Naive thymus-derived CD4-positive, alpha-beta T cell (primary cell): ENCODE data around the gene C3orf85. TPM values are rescaled to one million over a fixed set of nuclear protein-coding genes. Genes with fewer than 3 reads are reported as not detected.

Source experiments
- ATAC-seq: fragments of 150-1000 bp; cut with Tn5 transposase; 2 replicates; pipeline ENCODE4 v1.10.0; 2021; ENCODE audit warnings: mild to moderate bottlenecking, moderate library complexity
- CTCF ChIA-PET: fragments of 350-600 bp; sonication (Branson Sonifier 250); formaldehyde crosslinking; loops from one replicate; lab custom pipeline; 2021; ENCODE audit warnings: antibody characterized with exemption; lab: Charles Lee
- POLR2A ChIA-PET: fragments of 350-600 bp; sonication (Branson Sonifier 250); formaldehyde crosslinking; loops from one replicate; lab custom pipeline; 2021; ENCODE audit warnings: antibody characterized with exemption, inconsistent platforms; lab: Charles Lee
- DNase-seq, 9 donors: peaks; one replicate each; pipeline versions ENCODE4 v3.0.0 to v3.0.0-alpha.2; 2020 to 2022; ENCODE audit warnings: mixed read lengths in 1 of 9
- H3K27ac ChIP-seq: one replicate; pipeline ENCODE4 v1.7.0; 2013; ENCODE audit warnings: mild to moderate bottlenecking, low read depth, low read length, moderate library complexity
- H3K27me3 ChIP-seq, 2 donors: one replicate each; pipeline ENCODE4 v1.7.0; 2013; ENCODE audit warnings: low read length in 2 of 2, mild to moderate bottlenecking in 2 of 2, moderate library complexity in 2 of 2; ENCODE audit not compliant: control insufficient read depth in 2 of 2, insufficient read depth in 2 of 2
- H3K36me3 ChIP-seq, 3 experiments: 1 replicate in 2 of 3; 2 replicates in 1 of 3; pipeline ENCODE4 v1.7.0; 2013; ENCODE audit warnings: low read length in 3 of 3, mild to moderate bottlenecking in 3 of 3, moderate library complexity in 1 of 3; ENCODE audit not compliant: insufficient read depth in 3 of 3, control insufficient read depth in 2 of 3
- H3K4me1 ChIP-seq, 2 donors: one replicate each; pipeline ENCODE4 v1.7.0; 2013; ENCODE audit warnings: low read length in 2 of 2, mild to moderate bottlenecking in 2 of 2, moderate library complexity in 1 of 2; ENCODE audit not compliant: control insufficient read depth in 2 of 2, insufficient read depth in 2 of 2
- H3K4me3 ChIP-seq: 2 replicates; pipeline ENCODE4 v1.7.0; 2013; ENCODE audit warnings: mild to moderate bottlenecking, low read length
- H3K9me3 ChIP-seq, 3 experiments: 1 replicate in 2 of 3; 2 replicates in 1 of 3; pipeline ENCODE4 v1.7.0; 2013; ENCODE audit warnings: low read length in 3 of 3; ENCODE audit not compliant: control insufficient read depth in 2 of 3
- H3K27ac Mint-ChIP-seq, 9 donors: one replicate each; pipeline ENCODE4 v1.8.0; 2020 to 2022; ENCODE audit warnings: mixed read lengths in 9 of 9, mild to moderate bottlenecking in 8 of 9, moderate library complexity in 5 of 9, inconsistent platforms in 2 of 9
- H3K27me3 Mint-ChIP-seq, 5 donors: one replicate each; pipeline ENCODE4 v1.8.0; 2021 to 2022; ENCODE audit warnings: mixed read lengths in 5 of 5, mild to moderate bottlenecking in 1 of 5
- H3K36me3 Mint-ChIP-seq, 5 donors: one replicate each; pipeline ENCODE4 v1.8.0; 2020 to 2022; ENCODE audit warnings: mixed read lengths in 5 of 5, mild to moderate bottlenecking in 3 of 5, inconsistent platforms in 1 of 5
- H3K4me1 Mint-ChIP-seq, 7 donors: one replicate each; pipeline ENCODE4 v1.8.0; 2020 to 2022; ENCODE audit warnings: mixed read lengths in 7 of 7, mild to moderate bottlenecking in 3 of 7, inconsistent platforms in 1 of 7
- H3K4me3 Mint-ChIP-seq, 10 donors: one replicate each; pipeline ENCODE4 v1.8.0; 2020 to 2022; ENCODE audit warnings: mild to moderate bottlenecking in 10 of 10, mixed read lengths in 10 of 10, moderate library complexity in 6 of 10, inconsistent platforms in 2 of 10
- H3K9me3 Mint-ChIP-seq, 11 donors: one replicate each; pipeline ENCODE4 v1.8.0; 2020 to 2022; ENCODE audit warnings: mixed read lengths in 11 of 11, mild to moderate bottlenecking in 4 of 11, inconsistent platforms in 1 of 11, moderate library complexity in 1 of 11
- intact Hi-C, 2 donors: fragments of 100-400 bp; cut with micrococcal nuclease; formaldehyde crosslinking; loops; one replicate each; pipeline ENCODE4 v1.15.1; 2023
- polyA plus RNA-seq, 2 donors: library from polyadenylated mRNA; unstranded; fragments of 300-500 nt; fragmentation: Illumina TruSeq; gene quantifications; one replicate each; pipeline ENCODE4 v1.2.3, GENCODE V29; 2021
- total RNA-seq, 6 experiments: library from RNA in 5 of 6; stranded (reverse) in 5 of 6; gene quantifications; 1 replicate in 5 of 6; 2 replicates in 1 of 6; pipeline ENCODE4 v1.2.3 and lab custom pipeline; 2021 to 2026

C3orf85 gene
- total RNA-seq (not detected), polyA plus RNA-seq (not detected), total RNA-seq (lab: John Stamatoyannopoulos, UW) (not detected)

DNA sequence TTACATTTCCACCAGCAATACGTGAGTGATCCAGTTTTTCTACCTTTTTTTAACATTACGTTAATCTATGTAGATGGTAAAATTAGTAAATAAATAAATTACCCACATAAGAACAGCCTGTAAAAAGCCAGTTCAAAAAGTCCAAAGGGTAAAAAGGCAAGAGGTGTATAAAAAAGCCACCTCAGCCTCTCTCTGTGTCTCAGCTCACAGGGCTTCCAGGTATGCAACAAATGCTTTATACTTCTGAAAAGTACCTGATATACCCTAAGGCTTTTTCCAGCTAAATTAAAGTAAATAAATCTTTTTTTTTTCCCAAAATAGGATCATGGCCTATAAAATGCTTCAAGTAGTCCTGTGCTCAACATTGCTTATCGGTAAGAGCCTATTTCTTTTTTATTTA, at the start of gene C3orf85:
TSS of gene C3orf85 (plus strand) at position 197 of the 400 bp plus-strand sequence. CDS start at position 326, 129 bp downstream.
- no peaks in the 10 kb centered on the region for H3K9me3 ChIP-seq
- no peaks in the 10 kb centered on the region for H3K9me3 Mint-ChIP-seq
- H3K4me1 ChIP-seq, result no peaks in the 10 kb centered on the region
- H3K27me3 ChIP-seq, result no peaks in the 10 kb centered on the region
- no peaks in the 10 kb centered on the region for H3K36me3 Mint-ChIP-seq
- CTCF ChIA-PET, result no interaction called here
- H3K27ac ChIP-seq, result no peak within 1 kb of the TSS
- peaks cover 0 to 5% (median 0%) of the 10 kb centered on the region in 5 donors for H3K27me3 Mint-ChIP-seq
- no peak within 1 kb of the TSS for H3K4me3 Mint-ChIP-seq
- POLR2A ChIA-PET, result no interaction called here
- ATAC-seq, result no peak
- DNase-seq, result no peak
- intact Hi-C loops, result no loop called here
- H3K27ac Mint-ChIP-seq, result no peak within 1 kb of the TSS
- no peak within 1 kb of the TSS for H3K4me3 ChIP-seq
- H3K4me1 Mint-ChIP-seq, result peaks cover 0 to 2% (median 0%) of the 10 kb centered on the region in 7 donors
- no peaks in the 10 kb centered on the region for H3K36me3 ChIP-seq

- intact Hi-C loops, result no loop called here
- POLR2A ChIA-PET, result no interaction called here
- CTCF ChIA-PET, result no interaction called here
Measured at GRCh38 chr3:109089265-109089664, 47.3 kb upstream of the C3orf85 start.

GRCh38 chr3:109091846-109092245, 44.7 kb upstream of the C3orf85 start:
- H3K4me1 Mint-ChIP-seq, result no peaks in the 10 kb centered on the region
- H3K27me3 ChIP-seq, result no peaks in the 10 kb centered on the region
- no peaks in the 10 kb centered on the region for H3K4me1 ChIP-seq
- ATAC-seq, result no peak
- no peak overlapping the region for H3K4me3 Mint-ChIP-seq
- DNase-seq, result no peak
- no peak overlapping the region for H3K4me3 ChIP-seq
- H3K9me3 ChIP-seq, result no peaks in the 10 kb centered on the region
- no peaks in the 10 kb centered on the region for H3K9me3 Mint-ChIP-seq
- no peaks in the 10 kb centered on the region for H3K36me3 Mint-ChIP-seq
- intact Hi-C loops, result no loop called here
- no peak overlapping the region for H3K27ac ChIP-seq
- ChIA-PET CTCF (interaction anchor here (0.8 to 1.2 kb wide), 2 partner anchors 10 to 68 kb away, joined by 3 to 4 read pairs; no protein-coding TSS in a partner anchor), POLR2A (no interaction called here)
- H3K36me3 ChIP-seq, result no peaks in the 10 kb centered on the region
- no peak overlapping the region for H3K27ac Mint-ChIP-seq
- H3K27me3 Mint-ChIP-seq, result peaks cover 3 to 24% (median 9%) of the 10 kb centered on the region in 5 donors

More at GRCh38 chr3:109089265-109089664, 47.3 kb upstream of the C3orf85 start:
- ATAC-seq (no peak), DNase-seq (no peak)
- H3K27ac ChIP-seq, result no peak overlapping the region
- H3K4me3 ChIP-seq, result no peak overlapping the region
- H3K4me3 Mint-ChIP-seq, result no peak overlapping the region
- H3K4me1 ChIP-seq, result no peaks in the 10 kb centered on the region
- H3K9me3 Mint-ChIP-seq, result peaks cover 0 to 5% (median 0%) of the 10 kb centered on the region in 11 donors
- H3K36me3 Mint-ChIP-seq, result no peaks in the 10 kb centered on the region
- peaks cover 19 to 33% (median 27%) of the 10 kb centered on the region in 5 donors for H3K27me3 Mint-ChIP-seq
- H3K27ac Mint-ChIP-seq, result no peak overlapping the region
- no peaks in the 10 kb centered on the region for H3K36me3 ChIP-seq
- H3K9me3 ChIP-seq, result no peaks in the 10 kb centered on the region
- no peaks in the 10 kb centered on the region for H3K27me3 ChIP-seq
- no peaks in the 10 kb centered on the region for H3K4me1 Mint-ChIP-seq

- Mint-ChIP-seq H3K9me3 (no peaks in the 10 kb centered on the region), H3K4me3 (no peak overlapping the region), H3K4me1 (peaks cover 0 to 3% (median 0%) of the 10 kb centered on the region in 7 donors), H3K36me3 (no peaks in the 10 kb centered on the region), H3K27ac (no peak overlapping the region), H3K27me3 (peaks cover 0 to 21% (median 3%) of the 10 kb centered on the region in 5 donors)
- DNase-seq (no peak), ATAC-seq (no peak)
- no peaks in the 10 kb centered on the region for H3K36me3 ChIP-seq
- H3K27ac ChIP-seq, result no peak overlapping the region
- ChIA-PET CTCF (no interaction called here), POLR2A (no interaction called here)
- H3K27me3 ChIP-seq, result no peaks in the 10 kb centered on the region
- no peak overlapping the region for H3K4me3 ChIP-seq
- H3K4me1 ChIP-seq, result no peaks in the 10 kb centered on the region
- H3K9me3 ChIP-seq, result no peaks in the 10 kb centered on the region
- intact Hi-C loops, result no loop called here
Measured at GRCh38 chr3:109093561-109093960, 43.0 kb upstream of the C3orf85 start.

DNA sequence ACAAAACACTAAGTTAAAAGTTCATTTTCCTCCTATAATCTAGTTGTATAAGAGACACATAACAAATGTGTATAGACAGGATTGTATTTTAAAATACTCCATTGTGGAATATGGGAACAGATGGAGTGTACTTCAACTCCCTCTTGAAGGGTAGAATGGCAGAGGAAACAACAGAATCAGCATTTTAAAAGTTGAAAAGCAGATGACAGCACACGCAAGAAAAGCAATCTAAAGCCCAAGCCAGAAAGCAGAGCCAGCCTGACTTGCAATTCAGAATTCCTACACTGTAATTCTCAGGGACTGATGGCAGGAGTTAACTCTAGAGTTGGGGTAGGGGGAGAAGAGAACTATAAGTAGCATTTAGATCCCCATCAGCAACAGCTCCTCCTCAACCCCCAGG, 41.4 kb upstream of the C3orf85 start:
- H3K4me3 Mint-ChIP-seq, result no peak overlapping the region
- peaks cover 0 to 3% (median 0%) of the 10 kb centered on the region in 7 donors for H3K4me1 Mint-ChIP-seq
- no peaks in the 10 kb centered on the region for H3K36me3 ChIP-seq
- CTCF ChIA-PET, result no interaction called here
- H3K36me3 Mint-ChIP-seq, result no peaks in the 10 kb centered on the region
- H3K9me3 Mint-ChIP-seq, result no peaks in the 10 kb centered on the region
- no peaks in the 10 kb centered on the region for H3K9me3 ChIP-seq
- no peak overlapping the region for H3K27ac Mint-ChIP-seq
- no peak overlapping the region for H3K4me3 ChIP-seq
- DNase-seq (no peak), ATAC-seq (no peak)
- no peaks in the 10 kb centered on the region for H3K27me3 ChIP-seq
- peaks cover 0 to 19% (median 0%) of the 10 kb centered on the region in 5 donors for H3K27me3 Mint-ChIP-seq
- POLR2A ChIA-PET, result no interaction called here
- intact Hi-C loops, result loop anchor here in 1 of 2 donors (5.0 kb wide), 1 partner anchor 433 kb away; no protein-coding TSS in a partner anchor
- H3K27ac ChIP-seq, result no peak overlapping the region
- H3K4me1 ChIP-seq, result no peaks in the 10 kb centered on the region

DNA sequence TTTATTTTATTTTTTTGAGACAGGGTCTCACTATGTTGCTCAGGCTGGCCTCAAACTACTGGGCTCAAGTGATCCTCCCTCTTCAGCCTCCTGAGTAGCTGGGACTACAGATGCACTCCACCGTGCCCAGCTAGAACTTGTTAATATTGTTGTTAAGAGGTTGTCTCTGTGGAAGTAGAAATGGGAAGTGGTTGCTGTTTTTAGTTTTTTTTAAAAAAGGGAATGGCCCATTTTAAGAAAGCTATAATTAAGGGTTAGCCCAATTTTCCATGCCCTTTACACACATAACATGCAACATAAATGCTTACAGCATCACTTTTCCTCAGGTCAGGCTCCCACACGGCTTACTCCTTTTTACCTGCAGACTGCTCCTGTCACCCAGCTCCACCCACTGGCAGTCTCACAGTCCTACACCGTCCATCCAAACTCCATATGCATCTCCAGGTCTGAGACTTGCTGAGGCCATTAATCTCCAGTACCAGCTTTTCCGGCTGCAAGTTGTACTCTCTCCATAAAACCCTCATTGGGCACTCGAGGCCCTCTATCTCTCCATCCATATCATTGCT, 38.4 kb upstream of the C3orf85 start:
- Histone ChIP-seq H3K9me3 (no peaks in the 10 kb centered on the region), H3K27me3 (no peaks in the 10 kb centered on the region), H3K36me3 (no peaks in the 10 kb centered on the region), H3K27ac (no peak overlapping the region), H3K4me1 (no peaks in the 10 kb centered on the region), H3K4me3 (no peak overlapping the region)
- Mint-ChIP-seq H3K36me3 (no peaks in the 10 kb centered on the region), H3K4me1 (peaks cover 0 to 3% (median 0%) of the 10 kb centered on the region in 7 donors), H3K4me3 (no peak overlapping the region), H3K27ac (no peak overlapping the region), H3K27me3 (peaks cover 0 to 20% (median 0%) of the 10 kb centered on the region in 5 donors), H3K9me3 (no peaks in the 10 kb centered on the region)
- ChIA-PET CTCF (no interaction called here), POLR2A (no interaction called here)
- intact Hi-C loops, result loop anchor here in 1 of 2 donors (5.0 kb wide), 1 partner anchor 436 kb away; no protein-coding TSS in a partner anchor
- DNase-seq, result no peak
- no peak for ATAC-seq

DNA sequence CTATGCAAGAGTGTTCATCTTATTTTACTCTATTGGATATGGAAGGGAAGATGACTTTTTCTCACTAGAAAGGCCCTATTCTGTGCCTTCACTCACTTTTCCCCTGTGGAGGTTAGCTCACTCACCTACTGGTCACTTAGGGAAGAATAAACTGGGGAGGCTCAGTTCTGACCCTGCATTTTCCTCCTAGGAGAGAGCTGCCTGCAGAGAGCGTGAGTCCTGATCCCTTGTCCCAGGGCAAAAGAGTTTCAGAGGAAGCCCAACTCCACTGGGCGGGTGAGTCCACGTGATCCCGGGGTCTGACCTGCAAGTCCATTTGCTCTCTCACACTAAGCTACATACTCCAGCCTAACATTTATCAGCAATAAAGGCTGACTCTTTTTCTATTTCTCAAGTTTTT, 26.9 kb upstream of the C3orf85 start:
- H3K27me3 Mint-ChIP-seq, result peaks cover 5 to 29% (median 17%) of the 10 kb centered on the region in 5 donors
- H3K4me3 Mint-ChIP-seq, result no peak overlapping the region
- no peaks in the 10 kb centered on the region for H3K9me3 ChIP-seq
- no peak overlapping the region for H3K27ac Mint-ChIP-seq
- H3K36me3 ChIP-seq, result no peaks in the 10 kb centered on the region
- H3K27me3 ChIP-seq, result no peaks in the 10 kb centered on the region
- ChIA-PET POLR2A (no interaction called here), CTCF (no interaction called here)
- H3K4me1 ChIP-seq, result no peaks in the 10 kb centered on the region
- intact Hi-C loops, result no loop called here
- ATAC-seq, result no peak
- no peaks in the 10 kb centered on the region for H3K36me3 Mint-ChIP-seq
- peaks cover 0 to 4% (median 0%) of the 10 kb centered on the region in 11 donors for H3K9me3 Mint-ChIP-seq
- H3K4me1 Mint-ChIP-seq, result no peaks in the 10 kb centered on the region
- no peak overlapping the region for H3K4me3 ChIP-seq
- no peak overlapping the region for H3K27ac ChIP-seq
- no peak for DNase-seq
